ENCODE measurements around the gene FRS3. TPM values are rescaled to one million over a fixed set of nuclear protein-coding genes. Genes with fewer than 3 reads are reported as not detected.

Gene FRS3
- total and polyA plus RNA-seq, 2 of the 13 experiments (the other 11 are each of a cell fraction or from before 2014, with no cell fraction given), result 3.0 to 7.4 TPM

DNA sequence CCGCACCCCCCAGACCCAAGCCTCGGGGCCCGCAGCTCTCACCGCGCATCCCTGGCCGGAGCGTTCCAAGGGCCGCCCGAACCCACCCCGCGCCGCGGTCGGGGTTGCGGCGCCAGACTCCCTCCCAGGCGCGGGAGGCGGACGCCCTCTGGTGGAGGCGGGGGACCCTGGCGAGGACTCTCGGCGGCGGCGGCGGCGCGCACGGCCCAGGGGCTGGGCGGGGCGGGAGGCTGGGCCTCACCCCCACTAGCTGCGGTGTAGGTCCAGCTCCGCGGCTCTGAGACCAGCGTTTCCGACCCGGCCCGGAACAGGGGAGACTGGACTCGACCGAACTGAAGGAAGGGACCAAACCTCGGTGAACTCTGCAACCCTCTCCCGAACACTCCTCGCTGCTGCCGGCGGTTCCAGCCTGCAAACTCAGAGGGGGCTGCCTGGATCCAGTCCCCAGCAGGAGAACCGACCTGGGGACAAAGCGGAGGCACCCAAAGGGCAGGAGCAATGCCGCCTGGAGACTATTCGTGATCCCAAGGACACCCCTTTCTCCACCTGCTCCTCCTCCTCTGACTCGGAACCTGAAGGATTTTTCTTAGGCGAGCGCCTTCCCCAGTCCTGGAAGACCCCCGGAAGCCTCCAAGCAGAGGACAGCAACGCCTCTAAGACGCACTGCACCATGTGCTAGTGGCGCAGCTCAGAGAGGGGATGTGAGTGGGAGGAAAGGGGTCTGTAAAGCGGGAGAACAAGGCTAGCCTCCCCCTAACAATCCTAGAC is 6.9 kb upstream of the FRS3 start (continued):
- TF ChIP-seq ARID4A (CRISPR knock-in tag; IDR thresholded peaks at IDR 0.05; ENCODE audit: borderline replicate concordance), result peak; percentile 55; the same call in 1 of the 2 replicates
- 0 out of 2 replicates have a peak, but pooled peaks have one; percentile 8 for TF ChIP-seq CEBPG (CRISPR knock-in tag; IDR thresholded peaks at IDR 0.05)
- TF ChIP-seq PHF20 (CRISPR knock-in tag; IDR thresholded peaks at IDR 0.05), result peak; percentile 50; the same call in 1 of the 2 replicates
- TF ChIP-seq ZFP1 (CRISPR knock-in tag; IDR thresholded peaks at IDR 0.05), result no peak
- TF ChIP-seq CREM (IDR thresholded peaks at IDR 0.05), result no peak
- no peak; the same call in 1 of the 2 replicates for TF ChIP-seq CREM (CRISPR knock-in tag; IDR thresholded peaks at IDR 0.05)
- TF ChIP-seq ZBTB20 (CRISPR knock-in tag; IDR thresholded peaks at IDR 0.05; ENCODE audit: borderline replicate concordance, low read depth), result peak; percentile 36
- no peak for TF ChIP-seq ZNF44 (CRISPR knock-in tag; IDR thresholded peaks at IDR 0.05)
- TF ChIP-seq, protein P1, sequence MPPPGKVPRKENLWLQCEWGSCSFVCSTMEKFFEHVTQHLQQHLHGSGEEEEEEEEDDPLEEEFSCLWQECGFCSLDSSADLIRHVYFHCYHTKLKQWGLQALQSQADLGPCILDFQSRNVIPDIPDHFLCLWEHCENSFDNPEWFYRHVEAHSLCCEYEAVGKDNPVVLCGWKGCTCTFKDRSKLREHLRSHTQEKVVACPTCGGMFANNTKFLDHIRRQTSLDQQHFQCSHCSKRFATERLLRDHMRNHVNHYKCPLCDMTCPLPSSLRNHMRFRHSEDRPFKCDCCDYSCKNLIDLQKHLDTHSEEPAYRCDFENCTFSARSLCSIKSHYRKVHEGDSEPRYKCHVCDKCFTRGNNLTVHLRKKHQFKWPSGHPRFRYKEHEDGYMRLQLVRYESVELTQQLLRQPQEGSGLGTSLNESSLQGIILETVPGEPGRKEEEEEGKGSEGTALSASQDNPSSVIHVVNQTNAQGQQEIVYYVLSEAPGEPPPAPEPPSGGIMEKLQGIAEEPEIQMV (CRISPR knock-in tag; IDR thresholded peaks at IDR 0.05; ENCODE audit: low read depth), result peak; percentile 63; the same call in 1 of the 2 replicates
- no peak for TF ChIP-seq ZNF264 (CRISPR knock-in tag; IDR thresholded peaks at IDR 0.05)
- TF ChIP-seq SMARCE1 (IDR thresholded peaks at IDR 0.05; ENCODE audit: borderline replicate concordance), result no peak
- TF ChIP-seq TFDP1 (CRISPR knock-in tag; IDR thresholded peaks at IDR 0.05; ENCODE audit: borderline replicate concordance), result peak; percentile 76; the same call in 1 of the 2 replicates
- no peak for TF ChIP-seq THRA (CRISPR knock-in tag; IDR thresholded peaks at IDR 0.05; ENCODE audit: borderline replicate concordance)
- 0 out of 2 replicates have a peak, but pooled peaks have one; percentile 44 for TF ChIP-seq PHF21A (CRISPR knock-in tag; IDR thresholded peaks at IDR 0.05)
- TF ChIP-seq THAP11 (CRISPR knock-in tag; IDR thresholded peaks at IDR 0.05), result peak; percentile 81
- TF ChIP-seq, protein P2, sequence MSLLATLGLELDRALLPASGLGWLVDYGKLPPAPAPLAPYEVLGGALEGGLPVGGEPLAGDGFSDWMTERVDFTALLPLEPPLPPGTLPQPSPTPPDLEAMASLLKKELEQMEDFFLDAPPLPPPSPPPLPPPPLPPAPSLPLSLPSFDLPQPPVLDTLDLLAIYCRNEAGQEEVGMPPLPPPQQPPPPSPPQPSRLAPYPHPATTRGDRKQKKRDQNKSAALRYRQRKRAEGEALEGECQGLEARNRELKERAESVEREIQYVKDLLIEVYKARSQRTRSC (CRISPR knock-in tag; IDR thresholded peaks at IDR 0.05; ENCODE audit: low read depth), result no peak
- TF ChIP-seq ZNF24 (IDR thresholded peaks at IDR 0.05), result 0 out of 2 replicates have a peak, but pooled peaks have one; percentile 16
- TF ChIP-seq DNMT1 (CRISPR knock-in tag; IDR thresholded peaks at IDR 0.05), result 0 out of 2 replicates have a peak, but pooled peaks have one; percentile 79
- no peak for TF ChIP-seq GABPA (IDR thresholded peaks at IDR 0.05; ENCODE audit: low read depth, low read length)
- no peak for TF ChIP-seq GABPA (CRISPR knock-in tag; IDR thresholded peaks at IDR 0.05; ENCODE audit: low read depth)
- TF ChIP-seq ZNF576 (CRISPR knock-in tag; IDR thresholded peaks at IDR 0.05), result 0 out of 2 replicates have a peak, but pooled peaks have one; percentile 7
